ACHN (cell line): ENCODE results near the gene GGNBP2.
A peak's percentile ranks its signal among the peaks of the same experiment; 100 is the strongest.

Experiments
- DNase-seq: peaks from one replicate; pipeline ENCODE4 v3.0.0-alpha.2; 2015
- in situ Hi-C: cut with HindIII; loops from 2 replicates; pipeline ENCODE4 v1.10.0; 2017; ENCODE audit warnings: low sequenced_read_pairs, low pct_ligation_motif_present, low pct_unique_long_range_greater_than_20kb

Gene GGNBP2

DNA sequence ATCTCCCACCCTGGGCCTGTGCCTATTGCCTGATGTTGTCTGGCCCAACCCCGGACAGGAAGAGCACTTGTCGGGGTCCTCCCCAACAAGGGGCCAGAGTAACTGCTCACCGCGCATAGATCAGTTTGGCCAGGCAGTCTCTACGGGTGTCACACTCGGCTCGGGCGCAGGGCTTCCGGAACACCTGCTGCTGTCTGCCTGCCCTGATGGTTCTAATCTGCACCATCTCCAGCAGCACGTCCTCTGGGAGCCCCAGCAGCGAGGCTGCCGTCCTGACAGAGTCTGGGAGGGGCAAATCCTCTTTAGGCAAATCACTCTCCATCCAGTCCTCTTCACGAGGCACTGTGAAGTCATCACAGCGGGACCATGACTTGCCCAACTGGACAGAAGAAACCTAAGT lies 34.1 kb upstream of the GGNBP2 start:
- DNase-seq, result no peak
- in situ Hi-C loops, result no loop called here

DNA sequence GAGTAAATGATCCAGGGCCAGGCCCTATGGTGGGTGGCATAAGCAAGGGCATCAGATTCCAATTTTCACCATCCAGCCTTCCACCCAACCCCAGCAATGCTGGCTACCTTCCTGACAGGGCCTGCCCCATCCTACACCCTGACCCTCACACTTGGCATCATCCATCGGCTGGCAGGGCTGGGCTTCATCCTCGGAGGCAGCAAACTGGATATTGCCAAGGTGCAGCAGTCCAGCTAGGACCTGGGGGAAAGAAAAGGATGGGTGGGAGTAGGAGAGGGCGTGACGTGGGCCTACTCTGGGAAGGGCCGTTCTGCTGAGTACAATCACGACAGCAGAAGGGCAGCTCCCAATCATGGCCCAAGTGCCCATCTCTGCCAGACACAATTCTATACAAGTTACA lies 33.5 kb upstream of the GGNBP2 start:
- DNase-seq, result no peak
- in situ Hi-C loops, result no loop called here

DNA sequence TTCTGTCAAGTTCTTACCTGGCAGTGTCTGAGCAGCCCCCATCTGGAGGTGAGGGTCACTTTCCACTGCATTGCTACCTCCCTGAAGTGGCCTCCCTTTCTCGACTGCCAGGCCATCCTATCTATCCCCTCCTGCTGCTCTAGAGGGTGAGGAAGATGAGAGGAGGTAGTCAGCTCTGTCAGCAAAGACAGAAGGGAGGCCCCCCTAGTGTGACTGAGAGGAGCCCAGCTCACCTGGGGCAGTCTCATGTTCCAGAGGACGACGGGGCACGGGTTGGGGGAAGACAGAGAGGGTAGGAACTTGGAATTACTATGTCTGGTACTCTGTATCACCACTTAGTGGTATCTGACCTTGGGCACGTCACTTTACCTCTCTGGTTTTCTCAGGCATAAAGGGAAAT lies 32.1 kb upstream of the GGNBP2 start:
- DNase-seq, result no peak
- in situ Hi-C loops, result no loop called here

DNA sequence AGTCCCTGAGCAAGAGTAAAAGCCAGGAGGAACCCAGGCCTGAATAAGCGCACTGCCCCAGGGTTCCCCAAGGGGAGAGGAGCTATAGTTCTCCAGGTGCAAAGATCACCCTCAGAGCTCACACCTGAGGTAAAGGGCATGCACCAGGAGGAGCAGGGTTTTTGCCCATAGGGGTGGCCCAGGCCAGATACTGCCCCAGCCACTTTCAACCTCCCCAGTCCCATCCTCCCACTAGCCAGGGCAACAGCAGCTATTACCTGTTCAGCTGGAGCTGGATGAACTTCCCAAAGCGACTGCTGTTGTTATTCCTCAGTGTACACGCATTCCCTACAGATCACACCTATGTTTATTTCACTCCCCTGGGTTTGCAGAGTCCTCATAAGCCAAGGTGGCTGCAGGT lies 29.9 kb upstream of the GGNBP2 start:
- DNase-seq, result no peak
- in situ Hi-C loops, result no loop called here

DNA sequence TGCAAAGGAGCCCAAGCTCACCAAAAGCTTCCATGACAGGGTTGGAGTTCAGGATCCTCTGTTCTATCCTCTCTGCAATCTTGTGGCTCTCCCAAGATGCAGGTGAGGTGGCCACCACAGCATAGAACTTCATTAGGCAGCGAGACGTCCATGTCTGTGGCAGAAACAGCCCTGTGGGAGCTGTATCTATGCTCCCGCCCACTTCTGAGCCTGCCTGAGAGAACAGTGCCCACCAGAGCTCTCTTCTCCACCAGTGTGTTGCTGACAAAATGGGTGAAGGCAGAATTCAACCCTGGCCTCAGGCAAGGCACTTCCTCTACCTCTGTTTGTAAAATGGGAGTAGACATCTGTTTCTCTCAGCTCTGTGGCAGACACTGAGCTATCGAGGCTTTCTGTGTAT lies 28.9 kb upstream of the GGNBP2 start:
- in situ Hi-C loops, result no loop called here

DNA sequence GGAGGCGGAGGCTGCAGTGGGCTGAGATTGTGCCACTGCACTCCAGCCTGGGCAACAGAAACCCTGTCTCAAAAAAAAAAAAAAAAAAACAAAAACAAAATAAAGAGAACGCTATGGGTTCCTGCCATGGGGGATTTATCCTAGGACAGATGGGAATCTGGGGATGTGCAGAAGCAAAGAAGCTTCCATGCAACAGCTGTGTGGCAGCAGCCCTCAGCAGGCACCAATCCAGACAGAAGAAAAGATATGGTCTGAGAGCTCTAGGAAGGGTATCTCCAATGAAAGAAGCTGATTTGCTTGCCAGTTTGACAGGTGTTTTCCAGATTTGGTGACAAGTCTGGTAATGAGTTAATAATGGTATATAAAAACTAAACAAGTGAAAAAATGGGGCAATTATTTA lies 21.6 kb upstream of the GGNBP2 start:
- in situ Hi-C loops, result no loop called here
- DNase-seq, result no peak

More for the DNA sequence above, 28.9 kb upstream of the GGNBP2 start:
- no peak for DNase-seq

DNA sequence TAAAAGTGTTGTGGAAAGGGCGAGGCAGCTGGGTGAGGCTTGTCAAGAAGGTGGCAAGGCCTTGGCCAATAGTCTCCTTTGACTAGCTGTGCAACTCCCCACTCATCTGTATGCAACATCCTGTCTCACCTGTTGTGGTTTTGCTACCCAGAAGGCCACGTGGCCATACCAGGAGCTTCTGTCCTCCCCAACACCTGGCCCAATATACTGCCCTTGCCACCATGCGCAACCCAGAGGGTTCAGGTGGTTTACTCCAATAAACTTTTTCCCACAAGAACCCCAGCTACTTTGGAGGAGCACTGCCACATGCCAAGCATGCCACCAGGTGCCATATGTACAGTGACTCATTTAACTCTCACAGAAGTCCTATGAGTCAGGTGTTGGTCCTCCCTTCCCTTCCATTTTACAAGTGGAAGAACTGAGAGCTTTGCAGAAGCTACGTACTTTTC lies 20.3 kb upstream of the GGNBP2 start:
- DNase-seq, result no peak
- in situ Hi-C loops, result no loop called here

DNA sequence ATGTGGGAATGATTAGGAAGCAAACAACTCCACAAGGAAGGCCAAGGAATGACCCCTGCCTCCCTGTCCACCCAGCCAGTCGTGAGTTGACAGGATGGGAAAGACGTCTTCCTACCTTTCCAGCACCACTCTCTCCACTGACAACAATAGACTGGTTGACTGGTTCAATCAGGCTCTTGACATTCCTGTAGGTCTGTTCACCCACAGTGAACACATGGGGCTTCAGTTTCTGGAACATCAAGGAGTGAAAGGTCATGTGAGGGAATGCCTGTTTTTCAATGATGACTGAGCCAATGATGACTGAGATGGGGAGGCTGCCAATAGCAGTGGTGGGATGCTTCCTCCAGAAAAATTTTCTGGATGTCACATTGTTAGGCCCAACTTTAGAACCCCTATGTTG lies 19.6 kb upstream of the GGNBP2 start:
- DNase-seq, result no peak
- in situ Hi-C loops, result no loop called here

DNA sequence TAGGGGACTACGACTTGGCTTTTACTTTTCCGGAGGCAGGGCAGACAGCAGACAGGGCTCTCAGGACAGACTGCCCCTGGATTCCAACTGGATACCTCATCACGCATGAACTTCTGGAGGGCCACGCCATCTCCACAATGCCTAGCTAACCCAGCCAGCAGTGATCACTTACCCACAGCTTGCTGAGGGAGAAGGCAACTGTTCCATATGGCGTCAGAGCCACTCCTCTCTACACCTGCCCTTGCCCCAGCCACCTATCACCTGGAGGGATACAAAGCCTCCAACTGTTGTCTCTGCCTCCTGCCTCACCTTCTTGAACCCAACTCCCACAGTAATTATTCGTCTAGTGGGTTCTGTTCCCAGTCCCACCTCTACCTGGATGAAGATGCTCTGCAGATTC lies 18.8 kb upstream of the GGNBP2 start:
- in situ Hi-C loops, result no loop called here
- no peak for DNase-seq

DNA sequence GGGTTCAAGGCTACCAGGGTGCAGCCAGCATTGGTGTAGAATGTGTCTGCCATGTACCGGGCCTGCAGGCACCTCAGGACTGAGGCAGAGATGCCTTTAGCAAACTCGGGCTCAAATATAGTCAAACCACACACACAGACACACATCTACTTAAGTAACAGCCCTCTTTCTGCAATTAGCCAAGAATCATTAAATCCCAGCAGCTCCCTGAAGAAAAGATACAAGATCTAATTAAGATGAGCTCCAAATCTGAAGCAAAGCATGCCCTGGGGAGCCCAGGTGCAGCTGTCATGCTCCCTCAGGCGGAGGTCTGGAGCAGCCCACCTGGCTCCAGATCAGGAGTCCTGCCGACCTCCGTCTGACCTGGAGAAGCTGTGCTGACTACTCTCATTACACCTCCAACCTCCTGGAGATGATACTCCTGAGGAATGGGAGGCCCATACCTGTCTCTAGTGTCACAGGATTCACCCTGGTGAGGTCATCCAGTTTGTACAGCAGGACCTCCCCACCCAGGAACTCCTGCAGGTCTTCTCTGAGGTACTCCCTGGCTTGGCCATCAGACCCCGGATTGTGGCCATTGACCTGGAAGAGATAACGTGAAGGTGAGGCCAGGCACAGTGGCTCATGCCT lies 17.0 kb upstream of the GGNBP2 start:
- no peak for DNase-seq
- in situ Hi-C loops, result no loop called here

DNA sequence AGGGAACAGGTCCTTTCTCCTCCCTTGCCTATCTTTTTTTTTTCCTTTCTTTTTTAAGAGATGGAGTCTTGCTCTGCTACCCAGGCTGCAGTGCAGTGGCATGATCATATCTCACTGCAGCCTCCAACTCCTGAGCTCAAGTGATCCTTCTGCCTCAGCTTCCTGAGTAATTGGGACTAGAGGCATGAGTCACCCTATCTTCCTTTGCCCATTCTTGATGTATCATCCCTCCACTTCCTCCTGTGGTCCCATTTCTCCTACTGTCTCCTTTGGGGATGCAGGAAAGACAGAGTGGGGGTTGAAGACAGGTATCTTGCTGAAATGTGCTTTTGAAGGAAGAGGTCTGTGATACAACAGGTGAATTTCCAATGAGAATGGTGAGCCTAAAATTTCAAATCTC lies 15.6 kb upstream of the GGNBP2 start:
- in situ Hi-C loops, result no loop called here
- peak; percentile 44 for DNase-seq

DNA sequence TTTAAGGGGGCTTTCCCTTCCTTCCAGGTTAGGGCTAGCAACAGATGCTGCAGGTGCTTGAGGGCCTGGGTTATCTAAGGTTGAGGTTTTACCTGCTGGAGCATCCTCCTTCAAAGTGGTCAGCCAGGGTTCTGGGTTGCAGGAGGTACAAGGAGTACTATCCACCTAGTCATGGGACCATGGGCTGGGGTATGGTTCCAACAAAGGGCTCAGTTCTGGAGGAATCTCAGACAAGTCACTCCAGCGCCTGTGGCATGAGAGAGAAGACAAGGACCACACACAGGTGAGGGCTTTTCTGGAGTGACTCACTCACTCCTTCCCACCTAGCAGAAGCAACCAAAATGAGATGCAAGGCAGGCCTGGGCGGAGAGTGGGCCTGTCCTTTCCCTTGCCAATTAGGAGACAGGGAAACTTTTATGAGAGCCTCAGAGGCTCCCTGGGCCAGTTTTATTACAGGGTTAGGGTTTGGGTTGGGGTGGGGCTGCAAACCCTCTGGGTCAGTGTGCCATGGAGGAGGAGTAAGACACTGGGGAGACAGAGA lies 12.2 kb upstream of the GGNBP2 start:
- DNase-seq, result no peak
- in situ Hi-C loops, result no loop called here

DNA sequence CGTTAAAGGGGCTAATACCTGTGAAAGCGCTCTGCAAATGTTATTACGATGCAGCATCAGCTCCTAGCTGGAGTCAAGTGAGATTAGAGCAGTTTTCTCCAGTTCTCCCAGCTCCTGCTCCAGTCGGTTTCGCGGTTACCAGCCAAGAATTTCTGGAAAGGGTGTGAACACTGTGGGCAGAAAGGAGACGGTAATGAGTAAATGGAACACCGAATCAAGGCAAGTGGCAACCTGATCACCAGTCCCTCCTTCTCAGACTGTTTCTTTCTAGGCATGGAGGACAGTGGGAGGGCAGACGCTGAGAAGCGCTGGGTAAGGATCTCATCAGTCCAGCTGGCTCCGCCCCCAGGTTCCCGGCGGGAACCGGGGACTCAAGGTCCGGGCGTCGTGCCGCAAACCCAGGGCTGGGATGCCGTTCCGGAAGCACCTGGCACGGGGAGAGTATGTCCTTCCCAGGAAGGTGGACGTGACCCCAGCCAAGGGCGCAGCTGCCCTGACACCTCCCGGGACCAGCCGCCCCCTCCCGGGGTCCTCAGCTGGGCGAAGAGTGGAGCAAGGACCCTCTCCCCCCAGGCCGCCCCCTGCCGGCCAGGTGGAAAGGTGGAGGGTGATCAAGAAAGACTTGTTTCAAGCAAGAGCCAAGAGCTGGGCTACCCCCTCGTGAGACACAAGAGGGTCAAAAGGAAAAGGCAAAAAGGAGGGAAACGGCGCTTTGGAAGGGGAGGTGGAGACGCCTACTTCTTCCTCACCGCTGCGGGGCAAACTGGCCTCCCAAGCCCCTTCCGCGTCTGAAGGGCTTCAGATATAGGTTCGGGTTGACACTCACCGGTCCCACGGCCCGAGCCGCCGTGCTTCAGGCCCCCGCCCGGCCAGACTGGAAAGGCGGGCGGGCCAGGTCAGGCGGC lies 10.5 kb upstream of the GGNBP2 start:
- DNase-seq, result peak; percentile 78
- in situ Hi-C loops, result no loop called here

DNA sequence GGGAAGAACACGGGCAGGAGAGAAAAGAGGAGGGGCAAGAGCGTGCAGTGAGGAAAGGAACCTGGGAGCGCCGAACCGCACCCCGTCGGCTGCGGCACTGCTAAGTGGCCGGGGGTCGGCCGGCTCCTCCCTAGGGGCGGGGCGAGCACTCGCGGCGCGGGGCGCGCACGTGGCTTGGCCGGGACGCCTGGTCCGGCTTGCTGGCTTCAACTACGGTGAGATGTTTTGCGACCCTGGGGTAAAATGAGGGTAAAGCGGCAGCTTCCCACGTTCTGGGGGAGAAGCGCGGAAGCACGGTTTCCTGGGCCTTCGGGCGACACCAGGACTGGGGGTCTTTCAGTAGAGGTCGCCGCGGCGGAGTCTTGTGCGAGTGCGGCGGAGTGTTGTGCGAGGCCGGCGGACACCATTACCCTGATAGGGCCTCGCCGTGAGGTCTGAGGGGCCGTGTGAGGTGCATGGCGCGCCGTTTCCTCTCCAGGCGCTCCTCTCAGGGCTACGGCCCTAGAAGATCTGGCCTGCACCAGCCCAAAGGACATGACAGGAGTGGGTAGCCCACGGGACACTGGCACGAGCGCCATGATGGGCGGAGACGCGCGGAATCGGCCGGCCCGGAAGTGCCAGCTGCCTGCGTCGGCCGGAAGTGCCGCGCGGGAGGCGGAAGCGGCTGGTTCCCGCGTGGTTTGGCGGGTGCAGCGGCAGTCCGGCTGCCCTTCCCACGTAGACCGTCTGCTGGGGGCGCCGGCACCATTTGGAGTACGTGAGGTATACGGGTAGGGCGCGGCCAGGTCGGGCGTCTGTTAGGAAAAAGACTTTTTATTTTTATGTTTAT lies 9.7 kb upstream of the GGNBP2 start, which contains the start of the genes MYO19 and PIGW:
MYO19 (minus strand) TSS at position 29 of the 829 bp plus-strand sequence. CDS start 2,330 bp downstream, outside the sequence.
PIGW (plus strand) TSS at position 148 of the 829 bp plus-strand sequence. CDS start 2,115 bp downstream, outside the sequence.
- DNase-seq, result peak; percentile 92
- in situ Hi-C loops, result no loop called here

DNA sequence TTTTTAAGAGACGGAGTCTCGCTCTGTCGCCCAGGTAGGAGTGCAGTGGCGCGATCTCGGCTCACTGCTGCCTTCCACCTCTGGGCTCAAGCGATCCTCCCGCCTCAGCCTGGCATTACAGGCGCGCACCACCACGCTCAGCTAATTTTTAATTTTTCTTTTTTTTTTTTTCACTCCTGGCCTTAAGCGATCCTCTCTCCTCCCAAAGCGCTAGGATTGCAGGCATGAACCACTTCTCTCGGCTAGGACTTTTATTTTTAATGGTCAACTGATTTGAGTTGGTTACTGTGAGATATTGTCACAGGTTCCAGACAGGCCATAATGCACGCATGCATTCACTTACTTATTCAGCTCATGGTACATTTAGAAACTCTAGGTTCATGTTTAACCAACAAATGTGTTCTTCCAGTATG lies 9.0 kb upstream of the GGNBP2 start:
- in situ Hi-C loops, result no loop called here
- DNase-seq, result no peak

DNA sequence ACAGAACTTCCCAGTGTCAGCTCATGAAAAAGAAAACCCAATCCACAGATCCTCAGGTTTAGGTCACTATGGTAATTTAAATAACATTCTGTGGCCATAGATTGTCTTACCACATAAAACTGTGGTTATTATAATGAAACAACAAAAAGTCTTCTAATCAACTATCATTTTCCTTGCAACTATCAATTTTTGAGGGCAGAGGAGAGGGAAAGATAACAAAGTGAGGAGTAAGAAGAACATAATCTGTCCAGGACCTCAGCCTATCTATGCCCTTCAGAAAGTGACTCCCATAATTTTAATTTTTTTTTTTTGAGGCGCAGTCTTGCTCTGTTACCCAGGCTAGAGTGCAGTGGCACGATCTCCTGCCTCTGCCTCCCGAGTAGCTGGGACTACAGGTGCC lies 4.0 kb upstream of the GGNBP2 start:
- in situ Hi-C loops, result no loop called here
- DNase-seq, result no peak

DNA sequence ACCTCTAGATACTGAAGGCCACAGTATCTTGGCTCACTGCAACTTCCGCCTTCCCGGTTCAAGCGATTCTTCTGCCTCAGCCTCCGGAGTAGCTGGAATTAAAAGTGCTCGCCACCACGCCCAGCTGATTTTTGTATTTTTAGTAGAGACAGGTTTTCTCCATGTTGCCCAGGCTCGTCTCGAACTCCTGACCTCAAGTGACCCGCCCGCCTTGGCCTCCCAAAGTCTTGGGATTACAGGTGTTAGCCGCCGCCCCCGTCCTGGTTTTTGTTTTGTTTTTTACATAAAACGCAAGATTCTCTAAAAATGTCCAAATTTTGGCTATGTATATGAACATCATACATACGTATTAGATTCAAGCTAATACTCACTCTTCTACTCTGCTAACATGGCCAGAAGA lies 2.0 kb upstream of the GGNBP2 start:
- no peak for DNase-seq
- in situ Hi-C loops, result no loop called here

DNA sequence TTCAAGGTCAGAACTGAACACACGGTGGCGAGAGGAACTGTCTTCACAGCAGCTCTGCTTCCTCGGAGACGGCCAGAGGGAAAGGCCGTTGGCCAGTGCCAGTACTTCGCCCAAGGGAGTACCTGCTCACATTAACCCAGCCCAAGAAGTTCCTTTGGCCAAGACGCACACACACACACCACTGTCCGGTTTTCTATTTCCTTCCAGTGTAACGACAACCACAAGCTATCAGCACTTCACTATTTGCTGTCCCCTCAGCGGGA lies 744 bp upstream of the GGNBP2 start:
- DNase-seq, result peak; percentile 70
- in situ Hi-C loops, result no loop called here

DNA sequence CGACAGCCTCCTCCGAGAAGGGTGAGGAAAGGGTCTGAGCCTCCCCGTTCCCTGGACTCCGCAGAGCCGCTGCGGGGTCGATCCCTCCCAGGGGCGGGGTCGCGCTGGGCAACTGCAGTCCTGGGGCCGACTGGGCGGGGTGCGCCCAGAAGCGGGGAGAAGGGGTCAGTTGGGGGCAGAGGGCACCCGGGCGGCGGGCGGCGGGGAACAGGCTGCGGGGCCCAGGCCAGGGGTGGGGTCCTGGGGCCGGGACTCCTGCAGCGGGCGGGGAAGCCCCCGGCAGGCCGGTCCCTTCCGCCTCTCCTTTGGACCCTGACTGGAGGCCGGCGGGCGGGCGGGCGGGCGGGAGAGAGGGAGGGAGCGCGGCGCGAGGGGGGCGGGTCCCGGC lies 352 bp downstream of the GGNBP2 start:
- in situ Hi-C loops, result no loop called here
- DNase-seq, result no peak
